SH-SY5Y (cell line): Measurements from ENCODE around the gene MAPKAPK3.

ENCODE experiments used
- GATA2 ChIP-seq: IDR thresholded peaks from 2 replicates; pipeline ENCODE4 v1.6.1; 2011; ENCODE audit warnings: mild to moderate bottlenecking, low read depth, low read length
- GATA3 ChIP-seq: IDR thresholded peaks from 2 replicates; pipeline ENCODE4 v1.6.1; 2011; ENCODE audit warnings: low read depth, mild to moderate bottlenecking, low read length, moderate library complexity

DNA sequence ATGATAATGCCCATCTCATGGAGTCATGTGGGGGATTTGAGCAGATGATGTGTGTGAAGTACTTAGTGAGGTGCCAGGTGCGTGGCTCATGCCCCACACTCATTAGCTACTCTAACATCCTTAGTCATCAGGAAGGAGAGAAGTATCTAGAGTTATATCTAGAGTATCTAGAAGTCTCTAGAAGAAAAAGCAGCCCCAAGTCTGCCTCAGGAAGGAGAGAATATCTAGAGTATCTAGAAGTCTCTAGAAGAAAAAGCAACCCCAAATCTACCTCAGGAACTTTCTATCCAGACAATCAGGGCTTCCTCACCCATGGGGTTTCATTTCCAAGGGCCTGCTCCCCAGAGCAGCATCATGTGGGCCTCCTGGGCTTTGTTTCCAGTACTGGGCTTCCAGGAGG is 33.1 kb downstream of the MAPKAPK3 start:
- TF ChIP-seq GATA2, result no peak
- TF ChIP-seq GATA3, result no peak
